NOMO-1 treated with dmso at 0.1 percent for 144 hours (cell line): Measurements from ENCODE around the gene CTSA.
"Not testable (repeated sequence)": the region's sequence is repeated elsewhere in the genome, so short reads cannot be mapped to it uniquely, and the experiment has no call there.

ENCODE experiments used
- DNase-seq: peaks from one replicate; lab custom pipeline; 2025; ENCODE audit not compliant: unreplicated experiment; lab: John Stamatoyannopoulos, UW

The CTSA gene

DNA sequence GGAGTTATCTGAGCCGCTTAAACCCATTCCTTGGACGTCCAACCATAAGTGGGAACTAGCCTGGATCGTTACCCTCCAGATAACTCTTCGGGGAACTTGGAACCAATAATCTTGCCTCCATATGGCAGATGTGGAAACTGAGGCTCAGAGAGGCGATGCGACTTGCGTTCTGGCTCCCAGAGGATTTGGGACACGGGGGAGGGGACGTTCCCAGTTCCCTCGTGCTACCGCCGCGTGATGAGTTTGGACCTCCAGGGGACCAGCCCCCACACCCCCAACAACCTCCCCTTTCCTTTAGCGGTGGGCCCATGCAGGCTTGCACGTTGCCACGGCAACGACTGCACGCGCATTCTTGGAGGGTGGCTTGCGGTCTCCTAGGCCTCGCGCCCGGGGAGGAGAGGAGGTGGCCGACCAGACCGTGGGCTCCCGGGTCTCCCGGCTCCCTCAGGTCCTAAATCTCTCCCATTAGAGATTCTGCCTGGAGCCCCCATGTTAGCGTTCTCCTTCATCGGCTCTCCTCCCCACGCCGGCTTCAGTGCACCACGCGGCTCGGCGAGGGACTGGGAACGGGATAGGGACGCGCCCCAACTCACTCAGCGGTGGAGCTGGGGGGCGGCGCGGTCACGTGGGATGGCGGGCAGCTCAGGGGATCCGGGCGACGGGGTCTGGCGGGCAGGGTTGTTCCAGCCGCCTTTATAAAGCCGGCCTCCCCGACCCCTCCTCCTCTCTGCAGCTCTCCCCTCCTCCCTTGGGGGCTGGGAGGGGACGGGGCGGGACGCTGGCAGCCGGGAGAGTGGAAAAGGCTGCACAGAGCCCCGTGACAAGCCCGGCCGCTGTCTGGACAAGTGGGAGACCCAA, 20.6 kb downstream of the CTSA start, which contains the start of gene PLTP:
PLTP (minus strand) TSS at position 670 of the 858 bp plus-strand sequence. CDS start 703 bp downstream, outside the sequence.
- DNase-seq: no peak

DNA sequence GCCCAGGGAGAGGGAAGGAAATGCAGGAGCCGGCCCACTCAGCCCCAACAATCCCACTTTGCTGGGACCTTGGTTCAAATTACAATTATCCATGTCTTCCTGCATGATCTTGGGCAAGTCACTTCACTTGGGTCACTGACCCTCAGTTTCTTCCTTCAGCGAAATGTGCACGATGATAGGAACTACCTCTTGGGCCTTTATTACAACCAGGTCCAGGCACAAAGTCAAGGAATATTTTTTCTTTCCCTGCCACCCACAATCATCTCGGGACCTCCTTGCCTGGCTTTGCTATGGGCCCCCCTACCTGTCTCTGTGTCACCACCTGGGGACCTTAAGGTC, 21.2 kb downstream of the CTSA start:
- DNase-seq: no peak

DNA sequence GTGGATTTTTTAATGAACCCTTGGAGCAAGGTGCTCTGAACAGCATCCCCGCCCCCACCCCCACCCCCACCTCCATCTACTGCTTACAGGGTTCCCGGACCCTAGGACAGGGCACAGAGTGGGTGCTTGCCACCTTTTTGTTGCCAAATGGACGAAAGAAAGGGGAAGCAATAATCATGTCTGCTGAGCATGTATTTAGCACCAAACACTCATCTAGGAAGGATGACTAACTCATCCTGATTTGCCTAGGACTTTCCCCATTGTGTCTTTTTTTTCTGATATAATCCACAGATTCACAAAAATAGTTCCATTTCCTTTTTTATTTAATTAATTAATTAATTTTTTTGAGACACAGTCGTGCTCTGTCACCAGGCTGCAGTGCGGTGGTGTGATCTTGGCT, 22.0 kb downstream of the CTSA start:
- DNase-seq: no peak

DNA sequence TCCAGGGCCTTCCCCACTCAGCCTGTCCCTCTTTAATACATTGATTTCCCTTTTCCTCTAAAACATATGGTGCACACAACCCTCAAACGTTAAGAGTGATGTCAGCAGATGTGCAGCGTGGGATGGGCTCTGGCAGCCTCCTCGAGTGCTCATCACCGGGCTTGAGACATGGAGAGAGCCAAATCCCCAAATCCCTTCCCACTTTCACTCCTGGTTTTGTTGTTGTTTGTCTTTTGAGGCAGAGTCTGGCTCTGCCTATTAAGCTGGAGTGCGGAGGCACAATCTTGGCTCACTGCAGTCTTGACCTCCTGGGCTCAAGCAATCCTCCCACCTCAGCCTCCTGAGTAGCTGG, 26.6 kb downstream of the CTSA start:
- DNase-seq: no peak

DNA sequence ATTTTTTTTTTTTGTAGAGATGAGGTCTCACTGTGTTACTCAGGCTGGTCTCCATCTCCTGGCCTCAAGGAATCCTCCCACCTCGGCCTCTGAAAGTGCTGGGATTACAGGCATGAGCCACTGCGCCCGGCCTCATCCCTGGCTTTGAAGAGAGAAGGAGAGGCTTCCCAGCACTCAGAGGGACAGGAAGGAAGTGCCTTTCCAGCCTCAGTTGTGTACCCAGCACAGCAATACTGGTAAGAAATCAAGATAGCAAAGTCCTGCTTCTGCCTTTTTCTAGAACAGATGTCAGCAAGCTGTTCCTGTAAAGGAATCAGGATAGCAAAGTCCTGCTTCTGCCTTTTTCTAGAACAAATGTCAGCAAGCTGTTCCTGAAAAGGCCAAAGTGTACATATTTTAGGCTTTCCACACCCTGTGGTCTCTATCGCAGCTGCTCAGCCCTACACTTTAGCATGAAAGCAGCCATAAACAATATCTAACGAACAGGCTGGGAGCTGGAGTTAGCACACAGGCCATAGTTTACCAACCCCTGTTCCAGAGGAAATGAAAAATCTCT, 27.1 kb downstream of the CTSA start:
- DNase-seq: no peak

DNA sequence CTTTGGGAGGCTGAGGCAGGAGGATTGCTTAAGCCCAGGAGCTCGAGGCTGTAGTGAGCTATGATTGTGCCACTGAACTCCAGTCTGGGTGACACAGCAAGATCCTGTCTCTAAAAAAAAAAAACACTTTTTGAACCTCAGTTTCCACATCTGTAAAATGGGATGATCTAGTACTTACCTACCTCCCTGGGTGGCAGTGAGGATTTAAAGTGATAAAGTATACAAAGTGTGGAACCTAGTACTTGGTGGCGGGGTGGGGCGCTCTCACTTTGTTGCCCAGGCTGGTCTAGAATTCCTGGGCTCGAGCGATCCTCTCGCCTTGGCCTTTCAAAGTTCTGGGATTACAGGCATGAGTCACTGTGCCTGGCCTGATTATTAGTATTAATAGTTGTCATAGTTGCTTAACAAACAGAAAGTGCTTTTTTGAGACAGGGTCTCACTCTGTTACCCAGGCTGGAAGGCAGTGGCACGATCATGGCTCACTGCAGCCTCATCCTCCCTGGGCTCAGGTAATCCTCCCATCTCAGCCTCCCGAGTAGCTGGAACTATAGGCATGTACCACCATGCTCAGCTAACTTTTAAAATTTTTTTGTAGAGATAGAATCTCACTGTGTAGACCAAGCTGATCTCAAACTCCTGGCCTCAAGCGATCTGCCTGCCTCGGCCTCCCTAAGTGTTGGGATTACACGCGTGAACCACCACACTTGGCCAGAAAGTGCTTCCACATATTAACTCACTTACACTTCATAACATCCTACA, 27.8 kb downstream of the CTSA start:
- no peak for DNase-seq

DNA sequence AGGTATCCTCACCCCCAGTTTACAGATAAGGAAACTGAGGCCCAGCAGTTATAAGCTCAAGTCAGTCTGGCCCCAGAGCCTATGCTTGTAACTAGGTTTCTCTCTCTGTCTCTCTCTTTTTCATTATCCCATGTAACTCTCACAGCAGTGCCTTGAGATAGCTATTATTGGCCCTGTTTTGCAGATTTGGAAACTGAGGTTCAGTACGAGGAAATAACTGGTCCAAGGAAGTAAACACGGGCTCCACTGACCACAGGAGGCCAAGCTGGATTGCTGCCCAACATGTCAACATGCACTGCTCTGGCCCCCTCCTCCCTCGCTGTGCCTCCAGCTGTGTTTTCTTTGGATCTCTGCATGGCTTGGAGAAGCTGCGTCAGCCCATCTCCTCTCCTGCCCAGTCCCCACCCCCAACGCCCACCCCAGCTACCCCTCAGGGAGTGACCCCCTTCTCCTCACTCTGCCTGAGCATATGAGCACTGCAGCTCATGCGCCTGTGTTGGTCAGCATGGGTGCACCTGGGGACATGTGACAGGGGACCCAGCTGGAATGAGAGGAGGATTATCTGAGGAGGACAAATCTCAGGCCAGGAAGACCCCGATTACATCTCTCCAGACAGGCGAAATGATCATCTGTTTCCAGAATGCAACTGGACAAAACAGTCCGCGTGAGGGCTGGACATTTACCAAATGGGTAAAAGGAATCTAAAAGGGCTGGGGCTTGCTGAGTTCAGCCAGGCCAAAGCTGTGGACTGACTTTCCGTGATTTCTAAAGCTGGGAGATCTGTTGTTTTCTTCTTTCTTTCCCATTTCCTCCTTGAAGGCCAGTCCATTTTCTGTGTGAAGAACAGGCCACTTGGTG, 28.6 kb downstream of the CTSA start:
- no peak for DNase-seq

DNA sequence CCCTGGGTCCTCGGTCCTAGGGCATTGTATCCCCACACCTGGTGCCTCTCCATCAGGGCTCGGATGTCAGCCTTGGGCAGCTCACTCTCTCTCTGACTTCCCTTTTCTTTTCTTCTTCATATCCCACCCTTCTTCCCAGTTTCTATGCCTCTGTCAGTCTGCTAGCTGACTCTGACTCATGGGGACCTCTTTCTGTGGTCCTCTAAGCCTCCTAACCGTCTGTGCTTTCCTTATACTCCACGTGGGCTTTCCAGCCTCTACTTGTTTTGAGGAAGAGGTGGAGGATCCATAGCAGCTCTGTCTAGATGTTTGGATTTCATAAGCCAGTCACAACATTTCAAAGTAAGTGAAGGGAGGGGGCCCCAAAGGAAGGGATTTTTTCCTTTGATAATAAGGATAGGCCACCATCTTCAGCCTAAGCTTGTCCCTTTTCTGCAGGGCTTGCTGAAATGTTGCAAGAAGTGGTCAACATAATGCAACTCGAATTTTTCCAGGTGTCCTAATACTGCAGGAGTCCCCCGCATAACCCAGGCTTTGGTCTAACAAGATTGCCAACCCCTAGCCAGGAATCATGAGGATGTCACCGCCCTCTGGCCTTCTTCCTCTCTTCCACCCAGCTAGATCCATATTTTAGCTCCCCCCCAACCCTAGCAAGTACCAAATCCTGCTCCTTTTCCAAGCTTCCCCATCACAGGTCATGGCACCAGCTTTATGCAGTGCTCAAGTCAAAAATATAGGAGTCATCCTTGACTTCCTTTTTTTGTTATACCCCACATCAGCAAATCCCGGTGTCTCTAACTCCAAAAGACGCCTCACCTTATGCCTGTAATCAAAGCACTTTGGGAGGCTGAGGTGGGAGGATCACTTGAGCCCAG, 29.6 kb downstream of the CTSA start:
- DNase-seq: no peak

DNA sequence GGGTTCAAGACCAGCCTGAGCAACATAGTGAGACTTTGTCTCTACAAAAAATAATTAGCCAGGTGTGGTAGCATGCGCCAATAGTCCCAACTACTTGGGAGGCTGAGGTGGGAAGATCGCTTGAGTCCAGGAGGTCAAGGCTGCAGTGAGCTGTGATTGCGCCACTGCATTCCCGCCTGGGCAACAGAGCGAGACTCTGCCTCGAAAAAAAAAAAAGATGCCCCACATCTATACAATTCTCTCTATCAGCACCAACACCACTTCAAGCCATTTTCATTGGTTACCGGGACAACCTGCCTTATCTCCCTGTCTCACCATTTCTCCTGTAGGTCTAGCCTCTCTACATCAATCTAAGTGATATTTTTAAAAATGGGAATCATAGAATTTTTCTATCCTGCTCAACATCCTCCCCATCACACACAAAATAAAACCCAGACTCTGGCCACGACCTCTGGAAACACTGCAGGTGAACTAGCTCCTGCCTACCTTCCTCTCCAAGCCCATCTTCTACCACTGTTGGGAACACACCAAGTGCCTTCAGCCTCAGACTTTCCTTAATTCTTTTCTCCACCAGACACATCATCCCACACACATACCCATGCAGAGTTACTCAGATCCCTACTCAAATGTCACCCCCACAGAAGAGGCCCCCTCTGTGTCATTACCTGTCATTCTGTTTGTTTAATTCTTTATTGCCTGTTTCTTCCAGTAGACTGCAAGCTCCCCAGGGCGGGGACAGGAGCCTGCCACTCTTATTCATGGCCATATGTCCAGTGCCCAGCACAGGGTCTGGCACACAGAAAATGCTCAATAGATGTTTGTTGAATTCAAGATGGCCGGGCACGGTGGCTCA, 30.4 kb downstream of the CTSA start:
- DNase-seq: no peak

DNA sequence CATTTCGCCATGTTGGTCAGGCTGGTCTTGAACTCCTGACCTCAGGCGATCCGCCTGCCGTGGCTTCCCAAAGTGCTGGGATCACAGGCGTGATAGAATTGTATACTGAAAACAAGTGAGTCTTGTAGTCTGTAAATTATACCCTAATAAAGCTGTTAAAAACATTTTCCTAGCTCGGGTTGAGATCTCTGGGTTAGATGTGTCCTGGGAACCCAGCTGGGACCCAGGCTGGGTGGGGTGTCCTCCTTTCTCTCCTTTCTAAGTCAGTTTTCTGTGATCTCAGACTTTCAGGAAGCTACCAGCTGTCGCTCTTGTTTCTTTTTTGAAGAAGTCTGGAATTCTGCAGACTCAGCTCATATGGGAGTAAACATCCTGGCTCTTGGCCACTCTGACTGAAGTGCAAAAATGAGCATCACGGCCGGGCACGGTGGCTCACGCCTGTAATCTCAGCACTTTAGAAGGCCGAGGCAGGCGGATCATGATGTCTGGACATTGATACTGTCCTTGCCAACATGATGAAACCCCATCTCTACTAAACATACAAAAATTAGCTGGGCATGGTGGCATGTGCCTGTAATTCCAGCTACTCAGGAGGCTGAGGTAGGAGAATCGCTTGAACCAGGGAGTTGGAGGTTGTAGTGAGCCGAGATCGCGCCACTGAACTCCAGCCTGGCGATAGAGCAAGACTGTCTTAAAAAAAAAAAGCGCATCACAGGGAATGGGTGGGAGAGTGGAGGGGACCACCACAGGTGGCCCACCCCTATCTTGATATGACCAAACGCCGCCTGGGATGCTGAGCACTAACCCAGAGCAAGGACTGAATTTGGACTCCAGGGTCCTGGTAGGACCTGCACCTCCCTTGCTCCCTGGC, 33.5 kb downstream of the CTSA start:
- DNase-seq: no peak

DNA sequence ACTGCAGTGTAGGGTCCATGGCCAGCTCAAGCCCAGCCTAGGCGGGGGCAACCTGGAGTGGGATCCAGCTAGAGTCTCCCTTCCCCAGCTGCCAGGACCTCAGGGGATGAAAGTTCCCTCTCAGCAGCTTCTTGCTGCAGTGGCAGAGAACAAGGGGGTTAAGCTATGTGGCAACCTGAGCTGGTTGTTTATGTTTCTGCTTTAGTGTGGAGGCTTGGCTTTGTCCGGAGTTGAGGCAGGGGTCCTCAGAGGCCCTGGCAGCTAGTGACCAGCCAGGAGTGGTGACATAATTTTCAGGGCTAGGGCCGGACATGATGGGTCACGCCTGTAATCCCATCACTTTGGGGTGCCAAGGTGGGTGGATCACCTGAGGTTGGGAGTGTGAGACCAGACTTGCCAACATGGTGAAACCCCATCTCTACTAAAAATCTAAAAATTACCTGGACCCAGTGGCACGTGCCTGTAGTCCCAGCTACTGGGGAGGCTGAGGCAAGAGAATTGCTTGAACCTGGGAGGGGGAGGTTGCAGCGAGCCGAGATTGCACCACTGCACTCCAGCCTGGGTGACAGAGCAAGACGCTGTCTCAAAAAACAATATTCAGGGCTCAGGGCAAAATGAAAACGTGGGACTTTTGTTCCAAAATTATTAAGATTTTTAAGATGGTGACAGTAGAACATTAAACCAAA, 34.8 kb downstream of the CTSA start:
- DNase-seq: no peak

DNA sequence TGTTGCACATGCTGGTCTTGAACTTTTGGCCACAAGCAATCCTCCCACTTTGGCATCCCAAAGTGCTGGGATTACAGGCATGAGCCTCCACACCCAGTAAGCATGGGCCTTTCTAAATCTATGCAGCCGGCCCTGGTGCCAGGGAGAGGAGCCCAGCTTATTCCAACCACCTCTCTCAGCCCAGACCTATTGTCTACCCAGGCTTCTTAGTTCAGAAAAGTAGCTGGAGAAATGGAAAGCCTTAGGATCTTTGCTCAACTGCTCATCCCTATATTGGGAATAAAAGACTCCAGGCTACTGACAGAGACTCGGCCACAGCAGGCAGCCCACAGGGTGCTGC, 35.6 kb downstream of the CTSA start:
- no peak for DNase-seq

DNA sequence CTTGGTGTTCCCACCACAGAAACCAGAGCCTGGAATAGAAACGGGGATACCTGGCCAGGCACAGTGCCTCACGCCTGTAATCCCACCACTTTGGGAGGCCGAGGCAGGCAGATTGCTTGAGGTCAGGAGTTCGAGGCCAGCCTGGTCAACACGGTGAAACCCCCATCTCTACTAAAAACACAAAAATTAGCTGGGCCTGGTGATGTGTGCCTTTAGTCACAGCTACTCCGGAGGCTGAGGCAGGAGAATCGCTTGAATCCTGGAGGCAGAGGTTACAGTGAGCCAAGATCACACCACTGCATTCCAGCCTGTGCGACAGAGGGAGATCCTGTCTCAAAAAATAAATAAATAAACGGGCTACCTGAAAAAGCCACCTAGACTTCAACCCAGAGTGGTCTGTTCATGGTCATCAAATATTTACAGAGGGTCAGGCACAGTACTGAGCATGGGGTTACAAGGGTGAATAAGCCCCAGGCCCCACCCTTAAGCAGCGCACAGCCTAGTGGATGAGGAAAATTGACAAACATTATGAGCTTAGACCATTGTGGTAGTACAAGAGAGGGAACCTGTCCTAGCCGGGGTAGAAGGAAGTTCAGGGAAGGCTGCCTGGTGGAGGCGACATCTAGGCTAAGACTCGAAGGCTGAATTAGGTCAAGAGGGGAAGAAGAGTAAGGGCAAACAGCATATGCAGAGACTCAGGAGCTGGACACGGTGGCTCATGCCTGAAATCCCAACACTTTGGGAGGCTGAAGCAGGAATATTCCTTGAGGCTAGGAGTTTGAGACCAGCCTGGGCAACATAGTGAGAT, 36.1 kb downstream of the CTSA start:
- DNase-seq: no peak

DNA sequence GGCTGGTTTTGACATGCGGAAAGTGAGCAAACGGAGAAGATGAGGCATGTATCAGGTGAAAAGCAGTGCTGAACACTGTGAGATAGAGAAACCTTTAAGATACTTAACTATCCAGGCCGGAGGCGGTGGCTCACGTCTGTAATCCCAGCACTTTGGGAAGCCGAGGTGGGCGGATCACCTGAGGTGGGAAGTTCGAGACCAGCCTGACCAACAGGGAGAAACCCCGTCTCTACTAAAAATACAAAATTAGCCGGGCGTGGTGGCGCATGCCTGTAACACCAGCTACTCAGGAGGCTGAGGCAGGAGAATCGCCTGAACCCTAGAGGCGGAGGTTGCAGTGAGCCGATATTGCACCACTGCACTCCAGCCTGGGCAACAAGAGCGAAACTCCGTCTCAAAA, 40.5 kb downstream of the CTSA start:
- not testable (repeated sequence) for DNase-seq

DNA sequence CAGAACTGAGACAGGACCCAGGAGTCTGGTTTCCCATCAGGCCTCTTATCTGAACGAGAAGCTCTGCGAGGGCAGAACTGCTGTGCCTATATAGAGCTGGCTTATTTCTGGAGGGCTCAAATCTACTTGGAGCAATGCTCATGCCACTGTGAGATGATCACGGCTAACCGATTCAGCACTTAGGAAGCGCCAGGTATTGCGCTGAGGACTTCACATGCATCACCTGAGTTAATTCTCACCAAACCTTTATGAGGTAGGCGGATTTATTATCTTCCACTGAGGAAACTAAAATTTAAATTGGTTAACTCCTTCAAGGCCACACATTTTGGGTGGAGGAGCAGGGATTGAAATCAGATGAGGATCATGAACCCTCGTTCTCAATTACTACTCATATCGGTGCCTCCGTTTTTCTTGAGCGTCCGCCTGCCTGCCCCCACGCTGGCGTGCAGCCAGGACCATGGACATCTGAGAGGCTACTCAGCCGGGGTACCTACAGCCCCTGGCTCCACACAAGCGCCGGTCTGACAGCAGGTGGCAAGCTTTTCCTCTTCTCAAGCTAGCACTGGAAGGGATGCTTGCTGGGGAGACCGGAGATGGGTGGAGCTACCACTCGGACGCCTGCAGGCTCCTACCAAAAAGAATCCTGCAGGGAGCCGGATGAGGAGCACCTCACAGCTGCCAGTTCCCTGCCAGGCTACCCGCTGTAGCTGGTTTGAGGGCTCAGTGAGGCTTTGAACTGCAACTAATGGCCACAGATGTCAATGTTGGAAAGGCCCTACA, 42.3 kb downstream of the CTSA start:
- DNase-seq: peak; percentile 49

DNA sequence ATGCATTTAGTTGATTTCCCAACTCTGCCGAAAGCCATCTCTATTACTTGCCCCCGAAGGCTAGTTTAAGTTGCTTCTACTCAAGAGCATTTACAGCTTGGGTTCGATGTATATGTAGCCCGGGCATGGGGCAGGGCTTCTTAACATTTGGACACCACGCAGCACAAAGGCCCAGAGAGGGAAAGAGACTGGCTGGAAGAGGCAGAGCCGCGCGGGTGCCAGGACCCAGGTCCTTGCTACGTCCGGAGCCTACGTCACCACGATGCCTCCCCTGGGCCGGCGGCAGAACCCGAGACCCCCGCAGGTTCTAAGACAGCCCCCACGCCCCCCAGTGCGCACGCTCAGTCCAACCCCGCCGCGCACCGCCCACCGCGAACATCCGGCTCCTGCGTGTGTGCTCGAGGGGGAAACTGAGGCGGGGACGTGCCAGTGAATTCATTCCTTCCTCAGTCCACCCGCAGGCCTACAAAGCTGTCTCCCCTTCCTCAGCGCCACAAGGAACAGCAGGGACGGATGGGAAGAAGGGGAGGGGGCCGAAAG, 43.0 kb downstream of the CTSA start:
- DNase-seq: no peak
